Stomach (tissue), 9 donors: Measurements from ENCODE around the gene MCOLN3. TPM values are rescaled to one million over a fixed set of nuclear protein-coding genes. Genes with fewer than 3 reads are reported as not detected.

Experiments used
- DNase-seq, 2 donors: peaks; one replicate each; pipeline versions ENCODE4 v3.0.0 to v3.0.0-alpha.2; 2013 to 2019
- H3K27ac ChIP-seq, 5 donors: fragments of 200-600 bp in 4 of 5; sonication (generic) in 4 of 5; one replicate each; pipeline ENCODE4 v1.5.1; 2013 to 2019; ENCODE audit warnings: mild to moderate bottlenecking in 1 of 5, moderate library complexity in 1 of 5
- H3K27me3 ChIP-seq, 3 donors: fragments of 200-600 bp; sonication (generic); one replicate each; pipeline ENCODE4 v1.5.1; 2017 to 2019; ENCODE audit warnings: mixed run types in 1 of 3
- H3K36me3 ChIP-seq, 4 donors: fragments of 200-600 bp; sonication (generic); 1 replicate in 3 of 4; 2 replicates in 1 of 4; pipeline ENCODE4 v1.5.1; 2016 to 2019
- H3K4me1 ChIP-seq, 4 donors: fragments of 200-600 bp; sonication (generic); one replicate each; pipeline ENCODE4 v1.5.1; 2016 to 2019
- H3K4me3 ChIP-seq, 4 donors: fragments of 200-600 bp; sonication (generic) in 3 of 4; one replicate each; pipeline ENCODE4 v1.5.1; 2016 to 2019; ENCODE audit warnings: mild to moderate bottlenecking in 1 of 4
- H3K9me3 ChIP-seq, 4 donors: fragments of 200-600 bp; sonication (generic); one replicate each; pipeline ENCODE4 v1.5.1; 2016 to 2019
- EP300 ChIP-seq: sonication (generic); formaldehyde crosslinking; IDR thresholded peaks from one replicate; pipeline ENCODE4 v1.6.1; 2017; ENCODE audit warnings: antibody characterized with exemption
- POLR2A ChIP-seq, 4 donors: fragments of 450-650 bp; IDR thresholded peaks; one replicate each; pipeline ENCODE4 v1.6.1; 2016; ENCODE audit warnings: antibody characterized with exemption in 4 of 4, control low read depth in 2 of 4, mild to moderate bottlenecking in 1 of 4, moderate library complexity in 1 of 4
- POLR2AphosphoS5 ChIP-seq, 3 donors: sonication (generic); formaldehyde crosslinking; IDR thresholded peaks; one replicate each; pipeline ENCODE4 v1.6.1; 2016; ENCODE audit warnings: antibody characterized with exemption in 3 of 3
- WGBS, 5 donors: extraction: QIAGEN DNeasy Blood & Tissue Kit in 3 of 5; methylation state at CpG; one replicate each; pipeline versions ENCODE4 v1.1.5 to v1.1.7; 2013 to 2018; 5-methylcytosine and 5-hydroxymethylcytosine counted together
- intact Hi-C: fragments of 100-400 bp; cut with DNase I; formaldehyde crosslinking; loops from one replicate; pipeline ENCODE4 v1.15.1; 2023; ENCODE audit warnings: low total_unique reads
- polyA plus RNA-seq, 3 donors: library from polyadenylated mRNA; stranded (reverse); fragments of 200-250 nt; gene quantifications; one replicate each; pipeline ENCODE4 v1.2.3, GENCODE V29; 2013
- total RNA-seq, 5 donors: library from RNA; depleted of rRNA; stranded (reverse); fragments of >200 nt; gene quantifications; one replicate each; pipeline versions ENCODE4 v1.1.0 to v1.2.3, GENCODE V29; 2014 to 2016
- TF ChIP-seq, protein P1 (sequence below), 7 experiments: fragments of 450-650 bp in 4 of 7; fragments of 200-600 bp in 3 of 7; sonication (generic) in 3 of 7; IDR thresholded peaks; one replicate each; pipeline ENCODE4 v1.5.1; 2016 to 2019; ENCODE audit warnings: antibody characterized with exemption in 7 of 7, control low read depth in 2 of 7, mild to moderate bottlenecking in 1 of 7
- donor health status: healthy with polysubstance abuse.
- donor health status: Bipolar disorder and iron deficiency.
- donor health status: healthy.

The MCOLN3 gene
- total and polyA plus RNA-seq, 8 donors = 0.89 to 7.3 (median 1.4) TPM; not detected in 2

DNA sequence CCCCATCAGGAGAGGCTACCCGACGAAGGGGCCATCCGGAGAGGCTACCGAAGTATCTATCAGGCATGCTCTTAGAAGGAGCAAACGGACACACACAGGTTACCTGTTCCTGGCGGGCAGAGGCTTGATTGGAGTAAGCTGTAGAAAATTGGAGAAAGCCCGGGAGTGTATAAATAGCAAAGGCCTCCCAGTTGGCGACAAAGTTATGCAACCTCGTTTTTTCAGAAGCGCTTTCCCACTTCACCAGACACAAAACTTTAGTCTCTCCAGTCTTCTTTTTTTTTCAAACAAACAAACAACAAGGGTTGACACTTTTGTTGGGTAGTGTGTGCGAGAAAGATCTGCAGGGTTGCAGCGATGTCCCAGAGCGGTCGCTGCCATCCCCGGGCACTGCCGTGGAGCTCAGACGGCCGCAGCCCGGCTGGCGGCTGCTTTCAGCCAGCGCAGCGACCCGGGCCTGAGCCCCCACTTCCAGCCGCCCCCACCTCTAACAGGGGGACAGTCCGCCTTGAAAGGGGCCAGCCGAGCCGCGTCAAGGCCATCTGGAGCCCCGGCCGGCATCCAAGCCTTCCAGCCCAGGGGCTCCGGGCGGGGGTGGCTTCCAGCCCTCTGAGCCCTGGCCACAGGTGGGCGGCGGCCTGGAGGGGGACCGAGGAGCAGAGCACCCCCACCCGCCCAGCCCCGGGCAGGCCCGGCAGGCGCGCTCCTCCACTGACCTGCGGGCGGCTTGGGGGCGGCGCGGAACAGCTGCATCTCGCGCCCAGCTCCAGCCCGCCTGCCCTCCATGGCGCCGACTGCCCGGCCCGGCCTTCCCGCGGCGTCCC lies 616 bp downstream of the MCOLN3 start:
- WGBS, 5 donors = 3 to 17% (median 6%) methylated on average over 16 to 55 of the region's 55 CpGs
- H3K9me3 ChIP-seq = no peaks in the 10 kb centered on the region
- H3K4me3 ChIP-seq = peak overlapping the region; percentile 57 to 75 (median 61)
- TF ChIP-seq POLR2A (IDR thresholded peaks at IDR 0.05) = no peak
- no peak for TF ChIP-seq POLR2AphosphoS5 (IDR thresholded peaks at IDR 0.05)
- TF ChIP-seq EP300 = no peak
- TF ChIP-seq, protein P1, sequence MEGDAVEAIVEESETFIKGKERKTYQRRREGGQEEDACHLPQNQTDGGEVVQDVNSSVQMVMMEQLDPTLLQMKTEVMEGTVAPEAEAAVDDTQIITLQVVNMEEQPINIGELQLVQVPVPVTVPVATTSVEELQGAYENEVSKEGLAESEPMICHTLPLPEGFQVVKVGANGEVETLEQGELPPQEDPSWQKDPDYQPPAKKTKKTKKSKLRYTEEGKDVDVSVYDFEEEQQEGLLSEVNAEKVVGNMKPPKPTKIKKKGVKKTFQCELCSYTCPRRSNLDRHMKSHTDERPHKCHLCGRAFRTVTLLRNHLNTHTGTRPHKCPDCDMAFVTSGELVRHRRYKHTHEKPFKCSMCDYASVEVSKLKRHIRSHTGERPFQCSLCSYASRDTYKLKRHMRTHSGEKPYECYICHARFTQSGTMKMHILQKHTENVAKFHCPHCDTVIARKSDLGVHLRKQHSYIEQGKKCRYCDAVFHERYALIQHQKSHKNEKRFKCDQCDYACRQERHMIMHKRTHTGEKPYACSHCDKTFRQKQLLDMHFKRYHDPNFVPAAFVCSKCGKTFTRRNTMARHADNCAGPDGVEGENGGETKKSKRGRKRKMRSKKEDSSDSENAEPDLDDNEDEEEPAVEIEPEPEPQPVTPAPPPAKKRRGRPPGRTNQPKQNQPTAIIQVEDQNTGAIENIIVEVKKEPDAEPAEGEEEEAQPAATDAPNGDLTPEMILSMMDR (IDR thresholded peaks at IDR 0.05) = no peak
- intact Hi-C loops = no loop called here
- peak overlapping the region in 4 of 5 donors; percentile 11 to 62 (median 43) for H3K27ac ChIP-seq
- DNase-seq = peak in 1 of 2 donors; percentile 65
- H3K36me3 ChIP-seq = no peaks in the 10 kb centered on the region
- H3K27me3 ChIP-seq = peaks cover 0 to 54% (median 22%) of the 10 kb centered on the region in 3 donors
- H3K4me1 ChIP-seq = peaks cover 13 to 23% (median 20%) of the 10 kb centered on the region in 4 donors

DNA sequence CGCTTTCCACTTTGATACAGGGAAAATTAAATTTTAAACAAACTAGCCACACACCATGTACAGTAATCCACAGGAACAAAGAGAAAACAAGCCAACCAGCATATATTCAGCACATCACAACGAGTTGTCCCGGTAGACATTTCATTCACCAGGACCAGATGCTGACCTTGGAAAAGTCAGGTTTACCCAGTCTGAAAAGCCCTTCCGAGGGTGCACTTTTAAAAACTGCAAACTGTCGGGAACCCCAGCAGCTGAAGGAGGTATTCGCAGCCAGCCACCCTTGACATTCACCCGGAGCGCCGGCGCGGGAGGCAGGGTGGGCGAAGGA lies 1.2 kb downstream of the MCOLN3 start:
- peak in 1 of 2 donors; percentile 4 for DNase-seq
- Histone ChIP-seq H3K4me1 (peaks cover 13 to 23% (median 20%) of the 10 kb centered on the region in 4 donors), H3K27ac (no peak overlapping the region), H3K36me3 (no peaks in the 10 kb centered on the region), H3K27me3 (peaks cover 0 to 54% (median 22%) of the 10 kb centered on the region in 3 donors), H3K4me3 (peak overlapping the region; percentile 57 to 75 (median 61)), H3K9me3 (no peaks in the 10 kb centered on the region)
- WGBS, 5 donors = 18 to 40% (median 26%) methylated on average over 12 of the region's 12 CpGs
- intact Hi-C loops = no loop called here
- TF ChIP-seq POLR2A (IDR thresholded peaks at IDR 0.05) = no peak
- TF ChIP-seq, protein P1 (IDR thresholded peaks at IDR 0.05) = no peak
- TF ChIP-seq EP300 = no peak
- TF ChIP-seq POLR2AphosphoS5 (IDR thresholded peaks at IDR 0.05) = no peak

DNA sequence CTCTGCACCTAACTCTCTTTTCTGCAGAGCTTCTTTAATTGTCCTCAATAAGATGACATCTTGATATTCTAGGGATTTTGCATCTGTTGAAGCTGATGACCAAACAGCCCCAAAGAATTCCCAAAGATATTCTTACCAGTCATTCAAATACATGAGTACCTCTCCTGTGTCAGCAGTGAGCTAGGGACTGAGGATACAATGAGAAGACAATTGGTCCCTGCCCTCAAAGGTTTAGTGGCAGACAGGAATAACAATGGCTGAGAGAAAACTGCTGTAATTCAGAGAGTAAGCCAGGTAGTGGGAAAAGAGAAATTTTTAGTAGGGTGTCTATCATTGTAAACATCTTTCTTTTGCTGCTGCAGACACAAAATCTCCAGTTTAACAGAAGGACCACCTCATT lies 5.9 kb downstream of the MCOLN3 start:
- Histone ChIP-seq H3K9me3 (no peaks in the 10 kb centered on the region), H3K27ac (no peak overlapping the region), H3K36me3 (no peaks in the 10 kb centered on the region), H3K27me3 (peaks cover 0 to 15% (median 7%) of the 10 kb centered on the region in 3 donors), H3K4me1 (peaks cover 0 to 5% (median 4%) of the 10 kb centered on the region in 4 donors), H3K4me3 (no peak overlapping the region)
- DNase-seq = no peak
- TF ChIP-seq POLR2A (IDR thresholded peaks at IDR 0.05) = no peak
- intact Hi-C loops = no loop called here

DNA sequence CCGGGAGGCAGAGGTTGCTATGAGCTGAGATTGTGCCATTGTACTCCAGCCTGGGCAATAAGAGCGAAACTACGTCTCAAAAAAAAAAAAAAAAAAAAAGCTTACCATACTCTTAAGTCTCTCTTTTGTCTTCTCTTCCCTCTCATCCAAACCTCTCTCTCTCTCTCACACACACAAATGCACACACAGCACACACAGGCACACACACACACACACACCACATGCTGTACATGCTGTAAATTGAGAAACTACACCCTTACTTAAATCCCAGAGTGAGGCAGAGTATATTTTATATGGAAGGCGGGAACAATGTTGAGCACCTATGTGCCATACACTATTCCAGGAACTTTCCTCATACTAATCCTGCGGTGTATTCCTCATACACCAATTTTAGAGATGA lies 6.5 kb downstream of the MCOLN3 start:
- Histone ChIP-seq H3K4me1 (no peaks in the 10 kb centered on the region), H3K27me3 (peaks cover 0 to 8% (median under 1%) of the 10 kb centered on the region in 3 donors), H3K27ac (no peak overlapping the region), H3K9me3 (no peaks in the 10 kb centered on the region), H3K36me3 (no peaks in the 10 kb centered on the region), H3K4me3 (no peak overlapping the region)
- intact Hi-C loops = no loop called here
- DNase-seq = no peak
- TF ChIP-seq POLR2A (IDR thresholded peaks at IDR 0.05) = no peak
- TF ChIP-seq, protein P1 (IDR thresholded peaks at IDR 0.05) = no peak
- no peak for TF ChIP-seq EP300
- no peak for TF ChIP-seq POLR2AphosphoS5 (IDR thresholded peaks at IDR 0.05)
- 92 to 99% (median 95%) methylated on average over 5 of the region's 5 CpGs for WGBS, 5 donors

DNA sequence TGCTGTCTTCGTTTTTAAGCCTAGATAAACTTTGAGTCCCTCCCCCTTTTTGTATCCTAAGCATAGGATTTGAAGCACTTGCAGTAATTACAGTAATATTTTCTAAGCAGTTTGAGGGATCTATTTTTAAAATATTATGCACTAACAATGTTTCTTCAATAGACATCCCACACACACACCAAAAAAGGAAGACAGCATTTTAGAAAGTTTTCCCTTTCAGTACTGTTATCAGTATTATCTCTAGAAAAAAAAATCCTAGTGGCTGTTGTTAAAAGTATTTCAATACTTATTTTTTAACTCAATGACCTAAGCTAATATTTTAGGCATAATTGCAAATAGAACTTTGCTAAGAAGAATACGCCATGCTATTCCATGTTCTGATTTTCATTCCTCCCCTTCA lies 15.1 kb downstream of the MCOLN3 start:
- 68 to 82% (median 72%) methylated on average over 2 of the region's 2 CpGs for WGBS, 5 donors
- intact Hi-C loops = no loop called here
- no peak overlapping the region for H3K27ac ChIP-seq
- no peak overlapping the region for H3K4me3 ChIP-seq
- no peaks in the 10 kb centered on the region for H3K27me3 ChIP-seq
- no peaks in the 10 kb centered on the region for H3K36me3 ChIP-seq
- no peaks in the 10 kb centered on the region for H3K9me3 ChIP-seq
- H3K4me1 ChIP-seq = no peaks in the 10 kb centered on the region
- no peak for DNase-seq
- TF ChIP-seq POLR2AphosphoS5 (IDR thresholded peaks at IDR 0.05) = no peak
- TF ChIP-seq, protein P1 (IDR thresholded peaks at IDR 0.05) = no peak
- TF ChIP-seq POLR2A (IDR thresholded peaks at IDR 0.05) = no peak
- no peak for TF ChIP-seq EP300
